ENCODE data around the gene ROR1. TPM values are rescaled to one million over a fixed set of nuclear protein-coding genes. Genes with fewer than 3 reads are reported as not detected.
"Not testable (repeated sequence)": the region's sequence is repeated elsewhere in the genome, so short reads cannot be mapped to it uniquely, and the experiment has no call there.

ROR1 gene
- total RNA-seq, 1 donor from 2014 or later: 2.0 TPM

DNA sequence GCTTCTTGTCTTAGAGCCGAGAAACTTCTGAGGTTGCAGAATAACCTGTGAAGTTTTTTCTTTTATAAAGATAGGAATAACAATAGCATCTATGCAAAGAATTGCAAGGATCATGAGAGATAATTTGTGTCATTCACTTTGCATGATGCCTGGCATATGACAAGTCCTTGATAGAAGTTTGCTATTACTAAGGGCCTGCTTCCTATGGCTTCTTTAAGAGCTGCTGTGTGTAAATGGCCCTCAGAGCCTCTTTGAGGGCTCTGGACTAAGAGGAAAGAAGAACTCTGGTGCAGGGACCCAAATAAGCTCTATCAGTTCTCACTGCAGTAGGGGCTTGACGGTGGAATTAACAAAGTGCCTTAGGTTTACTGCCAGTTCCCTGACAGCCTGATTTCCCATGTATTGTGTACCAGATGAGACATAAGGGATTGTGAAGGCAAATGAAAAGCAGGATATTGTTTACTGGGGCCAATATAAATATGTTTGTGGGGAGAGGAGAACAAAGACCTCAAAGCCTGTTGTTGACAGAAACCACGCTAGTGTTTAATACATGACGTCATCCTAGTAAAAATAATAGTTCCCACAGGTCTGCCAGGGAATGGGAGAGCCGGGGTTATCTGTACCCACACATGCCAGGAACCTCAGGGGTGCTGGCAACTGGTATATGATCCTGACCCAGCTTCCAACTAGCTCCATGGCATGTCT lies 298.4 kb downstream of the ROR1 start:
- no peak for DNase-seq (ENCODE audit: low spot score in 2 of 2)
- FAIRE-seq: no peak

DNA sequence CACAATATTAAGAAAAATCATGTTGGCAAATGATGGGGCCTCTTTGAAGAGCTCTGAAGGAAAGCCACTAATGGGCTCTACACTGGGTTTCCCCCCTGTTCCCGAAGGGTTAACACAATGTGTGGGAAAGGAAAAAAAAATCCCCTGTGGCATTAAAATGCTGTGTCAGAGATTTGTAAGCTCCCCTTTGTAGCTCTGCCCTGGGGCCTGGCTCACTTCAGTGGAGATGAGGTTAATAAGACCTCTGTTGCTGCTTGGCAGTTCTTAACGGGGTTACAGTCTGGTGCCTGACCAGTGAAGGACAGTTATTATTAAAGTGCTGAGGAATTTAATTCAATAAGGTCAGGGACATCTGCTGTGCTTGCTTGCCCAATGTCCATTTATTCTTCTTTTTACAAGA lies 299.9 kb downstream of the ROR1 start:
- FAIRE-seq: no peak
- no peak for DNase-seq (ENCODE audit: low spot score in 2 of 2)

DNA sequence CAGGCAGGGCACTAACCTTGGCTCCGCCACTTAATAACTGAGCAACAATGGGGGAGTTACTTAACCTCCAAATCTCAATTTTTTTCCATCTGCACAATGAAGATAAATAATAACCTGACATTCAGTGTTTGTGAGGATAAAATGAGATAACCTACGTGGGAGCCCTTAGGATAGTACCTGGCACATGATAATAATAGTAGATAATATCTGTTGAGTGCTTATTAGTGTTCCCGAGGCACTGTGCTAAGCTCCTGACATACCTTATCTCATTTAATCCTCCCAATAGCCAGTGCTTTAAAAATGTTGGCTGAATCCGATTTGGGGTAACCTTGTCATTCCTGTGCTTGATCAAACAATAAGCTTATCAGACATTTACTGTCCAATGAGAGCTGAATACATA lies 300.9 kb downstream of the ROR1 start:
- no peak for FAIRE-seq

DNA sequence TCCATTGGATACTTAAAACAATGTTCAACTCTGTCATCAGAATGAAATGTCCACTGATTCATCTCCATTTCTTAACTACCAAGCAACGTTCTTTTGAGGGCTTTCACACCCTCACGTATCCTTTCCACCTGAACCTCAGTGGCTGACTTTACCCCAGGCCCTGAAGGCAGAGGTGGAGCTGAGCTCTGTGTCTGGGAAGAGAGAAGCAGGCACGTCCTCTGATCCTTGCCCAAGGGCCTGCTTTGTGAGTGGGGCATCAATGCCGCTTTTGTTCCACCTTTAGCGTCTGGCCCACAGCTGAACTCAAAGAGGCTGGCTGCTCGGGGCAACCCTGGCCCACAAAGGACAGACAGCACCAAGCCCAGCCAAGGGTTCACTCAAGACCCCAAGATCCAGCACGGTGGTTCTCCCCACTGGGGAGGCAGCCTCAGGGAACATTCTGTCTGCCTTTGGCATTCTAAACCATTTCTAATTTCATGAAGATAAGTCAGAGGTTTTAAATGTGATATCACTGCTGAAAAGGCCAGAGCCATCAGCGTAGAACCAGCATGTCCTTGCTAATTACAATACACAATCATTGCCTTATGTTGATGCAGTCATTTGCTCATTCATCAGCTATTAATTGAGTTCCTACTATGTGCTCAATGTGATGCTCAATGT lies 303.6 kb downstream of the ROR1 start:
- DNase-seq (ENCODE audit: low spot score in 2 of 2) (peak; percentile 4 to 18), FAIRE-seq (no peak)

More for the DNA sequence above, 300.9 kb downstream of the ROR1 start:
- DNase-seq (ENCODE audit: low spot score in 2 of 2): no peak

DNA sequence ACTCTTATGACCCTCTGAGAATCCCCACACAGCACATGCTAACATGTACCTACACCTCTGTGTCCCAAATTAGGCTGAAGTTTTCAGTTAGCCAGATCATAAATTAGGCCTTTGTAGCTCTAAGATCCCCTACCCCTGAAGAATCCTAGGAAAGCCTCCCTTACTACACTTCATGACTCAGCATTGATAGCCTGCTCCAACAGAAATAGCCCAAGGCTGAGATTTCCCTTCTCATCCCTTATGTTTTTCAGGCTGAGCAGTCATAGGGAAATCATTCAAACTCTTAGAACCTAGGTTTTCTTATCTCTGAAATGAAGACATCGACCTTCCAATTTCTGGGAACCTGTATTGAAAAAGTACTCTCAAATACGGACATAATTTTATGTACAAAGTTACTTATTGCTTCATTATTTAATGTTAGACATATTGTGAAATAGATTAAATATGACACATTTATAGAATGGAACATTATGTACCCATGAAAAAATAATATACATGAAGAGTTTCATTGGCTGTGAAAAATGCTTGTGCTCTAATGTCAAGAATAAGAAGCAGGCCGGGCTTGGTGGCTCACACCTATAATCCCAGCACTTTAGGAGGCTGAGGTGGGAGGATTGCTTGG lies 307.2 kb downstream of the ROR1 start:
- FAIRE-seq: no peak
- no peak for DNase-seq (ENCODE audit: low spot score in 2 of 2)

DNA sequence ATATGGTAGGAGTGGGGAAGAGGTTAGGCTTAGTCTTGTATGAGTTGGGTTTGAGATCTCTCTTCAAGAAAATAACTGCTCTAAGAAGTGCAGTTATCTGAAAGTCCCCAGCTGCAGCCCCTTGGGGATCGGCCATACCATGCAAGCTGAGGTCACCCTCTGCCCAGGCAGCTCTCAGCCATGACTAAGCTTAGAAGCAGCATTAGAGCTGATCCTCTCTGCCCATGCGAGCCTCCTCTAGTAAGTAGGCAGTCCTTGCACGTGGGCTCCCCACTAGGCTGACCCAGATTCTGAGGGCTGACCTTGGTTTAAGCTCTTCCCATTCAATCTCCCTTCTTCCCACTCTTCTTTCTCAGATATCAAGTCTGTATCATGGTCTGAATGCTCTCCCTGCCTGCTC lies 308.6 kb downstream of the ROR1 start:
- no peak for DNase-seq (ENCODE audit: low spot score in 2 of 2)
- FAIRE-seq: no peak

DNA sequence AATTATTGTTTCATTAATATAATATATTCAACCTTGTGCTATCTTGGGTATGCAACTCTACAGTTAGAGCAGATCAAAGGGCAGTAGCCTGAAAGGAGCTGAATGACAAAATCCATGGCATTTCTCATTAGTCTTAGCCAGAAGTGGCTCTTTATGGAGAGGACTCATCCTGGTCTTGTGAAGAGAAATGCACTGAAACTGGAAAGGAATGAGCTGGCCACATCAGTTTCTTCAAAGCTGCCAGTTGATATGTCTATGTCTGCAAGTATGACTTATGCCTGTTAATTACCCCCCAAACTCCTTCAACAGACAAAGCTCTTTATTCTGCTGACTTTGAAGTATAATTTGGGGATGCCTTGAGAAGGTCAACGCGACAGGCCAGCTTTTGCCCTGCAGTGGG lies 310.6 kb downstream of the ROR1 start:
- FAIRE-seq: no peak

DNA sequence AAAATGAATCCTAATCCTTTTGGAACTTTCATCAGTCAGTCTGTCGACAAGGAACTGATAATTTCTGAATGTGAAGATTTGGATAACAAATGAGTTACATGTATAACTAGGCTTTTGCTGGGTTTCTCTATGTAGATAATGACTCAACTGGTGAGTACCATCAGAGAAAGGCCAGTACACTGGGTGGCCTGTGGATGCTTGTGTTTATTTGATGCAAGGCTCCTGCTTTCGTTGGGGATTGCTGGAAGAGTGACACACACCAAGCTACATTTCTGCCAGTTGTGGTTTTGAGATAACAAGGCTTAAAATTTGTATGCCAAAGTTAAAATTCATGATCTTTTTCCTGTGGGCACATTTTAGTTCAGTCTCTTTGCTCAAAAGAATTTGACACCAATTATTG lies 314.0 kb downstream of the ROR1 start:
- no peak for DNase-seq (ENCODE audit: low spot score in 2 of 2)
- no peak for FAIRE-seq

More for the DNA sequence above, 310.6 kb downstream of the ROR1 start:
- no peak for DNase-seq (ENCODE audit: low spot score in 2 of 2)

DNA sequence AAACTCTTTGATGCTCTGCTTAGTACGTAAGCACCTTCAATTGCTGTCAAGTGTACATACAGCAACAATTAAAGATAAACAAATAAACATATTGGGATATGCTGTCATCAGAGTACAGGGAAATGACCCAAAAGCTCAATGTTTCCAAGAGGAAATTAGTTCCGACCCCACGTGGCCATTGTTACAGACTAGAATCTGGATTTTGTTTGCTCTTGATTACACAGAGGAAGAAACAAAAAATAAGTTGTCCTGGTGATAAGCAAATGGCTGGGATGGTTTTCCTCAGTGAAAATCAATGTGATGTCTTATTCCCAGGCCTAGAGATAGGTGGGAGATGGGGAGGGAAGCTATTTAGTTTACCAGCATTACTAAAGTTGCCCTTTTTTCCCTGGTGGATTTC lies 316.6 kb downstream of the ROR1 start:
- FAIRE-seq: no peak
- no peak for DNase-seq (ENCODE audit: low spot score in 2 of 2)

DNA sequence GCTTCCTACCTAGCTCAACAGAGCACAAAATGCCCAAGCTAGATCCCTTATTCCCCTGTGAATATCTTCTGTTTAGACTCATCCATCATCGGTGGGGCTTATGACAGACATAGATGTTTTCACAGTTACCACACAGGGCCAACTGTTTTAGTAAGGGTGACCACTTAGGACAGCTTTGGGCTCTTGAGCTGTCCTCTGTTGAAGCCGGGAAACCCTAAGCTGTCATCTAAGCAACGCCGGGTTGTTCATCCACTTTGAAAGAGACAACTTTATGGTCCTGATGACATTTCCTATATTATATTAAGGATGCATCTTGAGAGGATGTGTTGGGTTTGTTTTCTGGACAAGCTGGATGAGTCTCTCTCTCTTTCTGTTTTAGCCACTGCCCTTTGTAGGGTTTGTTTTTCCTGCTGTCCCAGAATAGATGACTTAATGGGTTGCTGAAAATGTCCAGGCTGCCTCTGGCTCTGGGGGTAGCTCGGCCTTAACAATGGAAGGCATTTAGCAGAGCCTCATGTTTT lies 319.1 kb downstream of the ROR1 start:
- no peak for FAIRE-seq

DNA sequence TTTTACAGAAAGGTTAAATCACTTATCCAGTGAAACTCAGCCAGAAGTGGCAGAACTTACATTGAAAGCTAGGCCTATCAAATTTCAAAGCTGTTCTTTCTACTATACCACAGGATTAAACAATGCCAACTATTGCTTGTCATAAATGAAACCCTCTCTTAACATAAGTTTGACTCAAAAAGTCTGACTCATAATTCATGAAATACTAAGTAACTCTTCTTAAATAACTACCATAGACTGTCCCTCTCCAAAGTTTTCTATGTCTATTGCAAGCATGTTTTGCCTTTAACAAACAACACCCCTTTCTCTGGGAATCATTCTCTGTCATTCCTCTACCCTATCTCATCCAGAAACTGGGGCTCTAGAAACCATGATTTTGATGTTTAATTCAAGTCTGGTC lies 320.1 kb downstream of the ROR1 start:
- no peak for DNase-seq (ENCODE audit: low spot score in 2 of 2)
- no peak for FAIRE-seq

More for the DNA sequence above, 319.1 kb downstream of the ROR1 start:
- no peak for DNase-seq (ENCODE audit: low spot score in 2 of 2)

DNA sequence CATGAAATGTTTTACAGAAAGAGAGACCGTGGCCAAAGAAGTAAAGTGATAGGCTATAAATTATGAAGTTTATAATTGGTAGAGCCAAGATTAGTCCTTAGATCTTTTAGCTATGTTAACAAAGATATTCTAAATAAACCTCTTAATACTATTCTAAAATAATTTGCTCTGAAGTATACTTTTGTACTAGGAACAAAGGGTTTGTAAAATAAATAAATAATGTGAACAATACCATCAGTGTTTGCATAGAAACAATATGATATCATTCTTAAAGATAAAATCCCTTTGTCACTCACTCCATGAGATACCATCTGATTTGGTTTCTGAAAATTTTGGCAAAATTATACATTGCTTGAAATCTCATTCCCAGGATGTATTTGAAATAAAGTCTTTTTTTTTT lies 322.0 kb downstream of the ROR1 start:
- peak; percentile 44 for FAIRE-seq
- DNase-seq (ENCODE audit: low spot score in 2 of 2): no peak

DNA sequence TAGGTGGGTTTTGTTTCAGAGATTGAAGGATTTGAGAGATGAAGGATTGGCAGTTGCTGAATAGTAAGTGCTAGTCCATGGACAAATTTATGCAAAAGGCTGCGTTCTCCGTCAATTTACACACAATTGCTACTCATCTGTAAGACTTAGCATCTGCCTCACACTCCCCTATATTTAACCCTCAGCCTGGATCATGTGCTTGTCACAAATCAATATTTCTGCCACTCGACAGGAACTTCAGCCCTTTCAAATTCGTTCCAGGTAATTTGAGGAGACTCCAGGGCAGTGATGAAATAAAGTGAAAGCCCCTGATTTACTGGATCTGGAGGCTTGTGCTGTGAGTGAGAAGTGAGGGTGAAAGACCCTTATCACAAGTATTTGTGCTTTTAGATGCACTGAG lies 324.0 kb downstream of the ROR1 start:
- FAIRE-seq: no peak
- no peak for DNase-seq (ENCODE audit: low spot score in 2 of 2)

DNA sequence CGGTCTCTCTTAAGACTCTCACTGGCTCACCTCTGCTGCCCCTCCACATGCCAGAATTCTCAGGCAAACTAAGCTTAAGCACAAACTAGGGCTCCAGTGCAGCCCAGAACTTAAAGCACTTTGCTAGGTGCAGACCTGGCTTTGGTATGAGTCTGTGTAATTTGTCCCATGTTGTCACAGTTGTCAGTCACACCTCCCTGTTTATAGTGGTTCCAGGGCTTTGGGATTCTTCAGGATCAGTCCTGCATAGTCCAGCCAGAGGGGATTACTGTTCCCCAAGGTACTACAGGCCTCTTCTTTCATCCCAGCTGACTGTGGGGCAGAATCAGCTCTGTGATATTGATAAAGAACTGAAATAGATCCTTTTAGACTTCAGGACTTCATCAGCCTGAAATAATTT lies 324.6 kb downstream of the ROR1 start:
- DNase-seq (ENCODE audit: low spot score in 2 of 2): no peak
- no peak for FAIRE-seq

DNA sequence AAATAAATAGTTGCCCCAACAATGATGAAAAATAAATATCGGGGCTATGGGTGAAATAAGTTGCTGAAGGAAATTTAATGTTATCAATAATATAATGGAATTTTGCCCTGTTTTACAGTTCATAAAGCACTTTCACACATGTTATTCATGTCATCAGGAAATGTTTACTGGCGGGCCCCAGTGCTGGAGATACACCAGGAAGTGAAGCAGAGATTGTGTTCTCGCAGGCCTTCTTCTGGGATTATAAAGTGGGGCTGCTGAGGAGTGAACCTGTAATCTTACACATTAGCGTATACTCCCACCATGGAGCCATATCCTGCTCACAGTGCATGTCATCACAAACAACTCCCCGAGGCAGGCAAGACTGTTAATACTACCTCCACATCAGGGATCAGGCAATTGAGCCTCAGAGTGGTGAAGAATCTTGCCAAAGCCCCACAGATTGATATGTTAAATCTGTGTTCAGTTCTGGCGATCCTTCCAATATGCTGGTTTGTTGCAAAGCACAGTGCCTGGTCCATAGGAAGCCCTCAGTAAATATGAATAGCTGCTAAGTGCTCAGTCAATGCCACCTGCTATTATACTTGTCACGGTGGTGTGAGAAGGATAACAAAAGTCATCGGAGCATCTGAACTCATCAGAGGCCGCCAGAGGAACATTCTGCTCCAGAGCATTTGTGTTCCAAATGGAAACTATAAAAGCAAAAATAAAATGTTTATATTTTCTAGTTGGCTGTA lies 325.2 kb downstream of the ROR1 start:
- FAIRE-seq (no peak), DNase-seq (ENCODE audit: low spot score in 2 of 2) (no peak)

DNA sequence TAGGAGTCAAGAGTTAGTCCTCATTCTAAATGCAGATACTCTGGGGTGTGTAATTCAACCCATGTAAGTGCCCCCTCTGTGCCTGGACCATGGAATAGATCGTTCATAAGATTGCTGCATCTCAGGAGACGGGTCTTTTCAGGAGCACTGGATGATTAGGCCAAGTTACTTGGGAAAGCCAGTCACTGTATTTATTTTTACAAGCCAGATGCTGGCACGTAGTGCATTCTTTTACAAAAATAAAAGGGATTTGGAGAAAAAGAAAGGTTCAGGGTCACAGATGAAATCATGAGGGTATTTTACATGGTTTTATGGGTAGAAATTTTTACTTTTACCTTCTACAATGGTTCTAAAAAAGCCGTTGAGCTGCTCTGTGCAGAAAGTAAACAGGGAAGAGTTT lies 327.0 kb downstream of the ROR1 start:
- FAIRE-seq: no peak
- no peak for DNase-seq (ENCODE audit: low spot score in 2 of 2)

DNA sequence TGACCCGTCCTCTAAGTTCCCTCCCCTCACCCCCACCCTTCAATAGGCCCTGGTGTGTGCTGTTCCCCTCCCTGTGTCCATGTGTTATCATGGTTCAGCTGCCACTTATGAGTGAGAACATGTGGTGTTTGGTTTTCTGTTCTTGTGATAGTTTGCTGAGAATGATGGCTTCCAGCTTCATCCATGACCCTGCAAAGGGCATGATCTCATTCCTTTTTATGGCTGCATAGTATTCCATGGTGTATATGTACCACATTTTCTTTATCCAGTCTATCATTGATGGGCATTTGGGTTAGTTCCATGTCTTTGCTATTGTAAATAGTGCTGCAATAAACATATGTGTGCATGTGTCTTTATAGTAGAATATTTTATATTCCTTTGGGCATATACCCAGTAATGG lies 330.8 kb downstream of the ROR1 start:
- not testable (repeated sequence) for DNase-seq (ENCODE audit: low spot score in 2 of 2); FAIRE-seq

DNA sequence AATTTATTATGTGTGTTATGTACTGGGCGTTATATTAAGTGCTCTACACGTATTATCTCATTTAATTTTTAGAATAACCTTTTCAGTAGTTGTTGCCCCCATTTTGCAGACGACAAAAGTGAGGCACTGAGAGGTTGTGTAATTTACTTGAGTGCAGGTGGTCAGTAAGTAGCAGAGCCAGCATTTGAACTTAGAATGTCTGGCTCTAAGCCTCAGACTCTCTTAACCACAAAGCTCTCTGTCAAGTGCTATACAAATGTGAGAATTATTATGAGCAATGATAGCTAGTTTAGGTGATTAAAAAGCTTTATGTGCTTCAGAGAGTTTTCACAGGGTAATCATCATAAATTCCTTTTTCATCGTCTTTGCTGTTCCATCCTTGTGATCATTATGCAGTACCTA lies 333.3 kb downstream of the ROR1 start:
- DNase-seq (ENCODE audit: low spot score in 2 of 2): no peak
- no peak for FAIRE-seq

DNA sequence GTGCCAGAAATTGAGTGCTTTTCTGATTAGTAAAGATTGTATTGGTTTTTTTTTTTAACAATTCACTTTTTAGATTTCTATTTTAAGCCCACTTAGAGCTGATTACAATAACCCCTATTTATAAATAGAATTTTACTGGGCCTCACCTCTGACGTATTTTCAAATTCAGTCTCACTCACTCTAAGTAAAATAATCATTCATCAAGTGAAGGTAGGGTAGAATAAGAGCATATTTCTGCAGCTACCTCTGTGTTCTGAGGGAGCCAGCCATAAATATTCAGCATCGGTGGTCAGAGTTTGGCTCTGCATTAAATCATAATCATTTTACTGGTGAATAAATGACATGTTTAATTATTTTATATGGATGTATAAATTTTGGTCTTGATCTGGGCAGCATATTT lies 333.8 kb downstream of the ROR1 start:
- FAIRE-seq: no peak
- no peak for DNase-seq (ENCODE audit: low spot score in 2 of 2)

DNA sequence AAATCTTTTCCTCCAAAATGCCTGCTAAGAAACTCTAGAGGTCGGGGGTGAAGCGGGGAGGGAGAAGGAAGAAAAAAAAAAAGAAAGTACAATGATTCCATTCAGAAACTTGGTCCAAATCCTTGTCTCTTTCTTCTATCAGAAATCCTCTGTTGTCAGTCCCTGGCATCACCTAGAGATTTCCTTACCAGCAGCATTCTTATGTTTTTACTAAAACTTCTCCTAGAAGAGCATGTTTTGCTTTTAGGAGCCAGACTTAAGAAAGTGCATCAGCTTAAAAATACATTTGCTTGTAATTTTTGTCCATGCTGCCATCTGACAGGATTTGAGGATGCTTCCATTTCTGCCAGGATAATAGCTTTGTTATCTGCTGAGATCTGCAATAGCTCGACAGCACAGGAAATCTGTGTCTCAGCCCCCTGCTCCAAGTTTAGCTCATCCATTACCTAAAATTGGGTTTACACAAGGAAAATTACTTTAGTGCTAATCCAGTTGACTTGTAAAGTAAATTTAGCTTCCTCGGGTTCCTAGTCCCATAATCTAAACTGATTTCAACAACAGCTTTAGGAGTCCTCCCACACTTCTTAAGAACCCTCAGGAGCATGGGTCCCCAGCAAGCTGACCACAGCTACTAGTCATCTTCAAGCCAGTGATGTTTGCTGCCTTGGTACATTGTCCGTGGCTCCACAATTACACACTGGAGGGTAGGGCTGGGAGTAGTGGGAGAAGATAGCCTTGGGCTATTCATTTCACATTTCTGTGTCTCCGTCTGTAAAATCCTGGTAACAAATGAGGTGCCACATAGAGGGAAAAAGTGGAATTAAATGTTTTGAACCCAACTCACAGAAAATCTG lies 337.3 kb downstream of the ROR1 start:
- DNase-seq (ENCODE audit: low spot score in 2 of 2) (no peak), FAIRE-seq (no peak)
